ENCODE measurements around the gene SLC34A2.
A peak's percentile ranks its signal among the peaks of the same experiment; 100 is the strongest.
"Not testable (repeated sequence)": the region's sequence is repeated elsewhere in the genome, so short reads cannot be mapped to it uniquely, and the experiment has no call there.

The SLC34A2 gene

GRCh38 chr4:25654971-25655963, at the start of gene SLC34A2:
Gene SLC34A2 (plus strand): TSS chr4:25655851. CDS start chr4:25662501, 6,650 bp downstream.
- H3K27me3 ChIP-seq (ENCODE audit: insufficient read depth, poor library complexity, severe bottlenecking) = peaks cover 14% of the 10 kb centered on the region
- ATAC-seq (ENCODE audit: low read depth) (peak; percentile 76), DNase-seq (ENCODE audit: low spot score) (no peak)
- H3K4me1 ChIP-seq (ENCODE audit: insufficient read depth, poor library complexity, severe bottlenecking) = no peaks in the 10 kb centered on the region
- no peak for TF ChIP-seq CTCF (IDR thresholded peaks at IDR 0.05; ENCODE audit: poor library complexity, severe bottlenecking)
- no peaks in the 10 kb centered on the region for H3K36me3 ChIP-seq (ENCODE audit: low read depth)
- no peak within 1 kb of the TSS for H3K27ac ChIP-seq (ENCODE audit: poor library complexity, severe bottlenecking)
- no peaks in the 10 kb centered on the region for H3K9me3 ChIP-seq (ENCODE audit: severe bottlenecking)
- H3K4me3 ChIP-seq (ENCODE audit: severe bottlenecking) = peak within 1 kb of the TSS; percentile 15

- H3K36me3 ChIP-seq (ENCODE audit: low read depth) = no peaks in the 10 kb centered on the region
- no peak for TF ChIP-seq CTCF (IDR thresholded peaks at IDR 0.05; ENCODE audit: poor library complexity, severe bottlenecking)
- H3K27ac ChIP-seq (ENCODE audit: poor library complexity, severe bottlenecking) = no peak overlapping the region
- DNase-seq (ENCODE audit: low spot score) = no peak
- no peaks in the 10 kb centered on the region for H3K4me1 ChIP-seq (ENCODE audit: insufficient read depth, poor library complexity, severe bottlenecking)
- H3K27me3 ChIP-seq (ENCODE audit: insufficient read depth, poor library complexity, severe bottlenecking) = no peaks in the 10 kb centered on the region
- no peaks in the 10 kb centered on the region for H3K9me3 ChIP-seq (ENCODE audit: severe bottlenecking)
- no peak overlapping the region for H3K4me3 ChIP-seq (ENCODE audit: severe bottlenecking)
- no peak for ATAC-seq (ENCODE audit: low read depth)
Measured at GRCh38 chr4:25608644-25609043, 47.0 kb upstream of the SLC34A2 start.

- no peak overlapping the region for H3K4me3 ChIP-seq (ENCODE audit: severe bottlenecking)
- H3K4me1 ChIP-seq (ENCODE audit: insufficient read depth, poor library complexity, severe bottlenecking) = no peaks in the 10 kb centered on the region
- H3K27me3 ChIP-seq (ENCODE audit: insufficient read depth, poor library complexity, severe bottlenecking) = no peaks in the 10 kb centered on the region
- no peaks in the 10 kb centered on the region for H3K9me3 ChIP-seq (ENCODE audit: severe bottlenecking)
- no peak for DNase-seq (ENCODE audit: low spot score)
- no peaks in the 10 kb centered on the region for H3K36me3 ChIP-seq (ENCODE audit: low read depth)
- no peak overlapping the region for H3K27ac ChIP-seq (ENCODE audit: poor library complexity, severe bottlenecking)
- no peak for TF ChIP-seq CTCF (IDR thresholded peaks at IDR 0.05; ENCODE audit: poor library complexity, severe bottlenecking)
- no peak for ATAC-seq (ENCODE audit: low read depth)
Measured at GRCh38 chr4:25609976-25610375, 45.7 kb upstream of the SLC34A2 start.

- H3K9me3 ChIP-seq (ENCODE audit: severe bottlenecking); H3K27ac ChIP-seq (ENCODE audit: poor library complexity, severe bottlenecking); H3K4me1 ChIP-seq (ENCODE audit: insufficient read depth, poor library complexity, severe bottlenecking); H3K36me3 ChIP-seq (ENCODE audit: low read depth); DNase-seq (ENCODE audit: low spot score); H3K27me3 ChIP-seq (ENCODE audit: insufficient read depth, poor library complexity, severe bottlenecking); ATAC-seq (ENCODE audit: low read depth); H3K4me3 ChIP-seq (ENCODE audit: severe bottlenecking): not testable (repeated sequence)
Measured at GRCh38 chr4:25613613-25614012, 42.0 kb upstream of the SLC34A2 start.

- H3K27ac ChIP-seq (ENCODE audit: poor library complexity, severe bottlenecking) = no peak overlapping the region
- no peaks in the 10 kb centered on the region for H3K9me3 ChIP-seq (ENCODE audit: severe bottlenecking)
- H3K36me3 ChIP-seq (ENCODE audit: low read depth) = no peaks in the 10 kb centered on the region
- no peak for ATAC-seq (ENCODE audit: low read depth)
- no peaks in the 10 kb centered on the region for H3K4me1 ChIP-seq (ENCODE audit: insufficient read depth, poor library complexity, severe bottlenecking)
- no peak for TF ChIP-seq CTCF (IDR thresholded peaks at IDR 0.05; ENCODE audit: poor library complexity, severe bottlenecking)
- no peak overlapping the region for H3K4me3 ChIP-seq (ENCODE audit: severe bottlenecking)
- no peak for DNase-seq (ENCODE audit: low spot score)
- H3K27me3 ChIP-seq (ENCODE audit: insufficient read depth, poor library complexity, severe bottlenecking) = no peaks in the 10 kb centered on the region
Measured at GRCh38 chr4:25614807-25615206, 40.8 kb upstream of the SLC34A2 start.

Data from RWPE2 (cell line).